GM18526 (cell line): Measurements from ENCODE around the gene COPA.

ENCODE experiments used
- POLR2A ChIP-seq: IDR thresholded peaks from 3 replicates; pipeline ENCODE4 v1.6.1; 2011; ENCODE audit not compliant: insufficient read length; ENCODE audit errors: extremely low read depth

COPA gene

DNA sequence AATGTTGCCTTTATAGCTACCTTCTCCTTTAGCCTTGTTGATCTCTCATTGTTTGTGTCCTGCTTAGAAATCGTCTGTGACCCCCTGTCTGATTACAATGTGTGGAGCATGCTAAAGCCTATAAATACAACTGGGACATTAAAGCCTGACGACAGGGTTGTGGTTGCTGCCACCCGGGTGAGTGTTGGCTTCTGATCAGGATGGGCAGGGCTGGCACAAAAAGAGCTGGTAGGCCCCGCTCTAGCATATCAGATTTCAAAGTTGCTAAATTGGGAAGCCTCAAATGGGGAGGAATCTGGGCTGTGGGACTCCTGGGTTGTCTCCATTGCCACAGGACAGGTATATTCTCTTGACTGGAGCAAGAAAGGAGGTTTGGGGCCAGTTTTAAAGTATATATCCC is 8.6 kb upstream of the COPA start:
- no peak for TF ChIP-seq POLR2A

DNA sequence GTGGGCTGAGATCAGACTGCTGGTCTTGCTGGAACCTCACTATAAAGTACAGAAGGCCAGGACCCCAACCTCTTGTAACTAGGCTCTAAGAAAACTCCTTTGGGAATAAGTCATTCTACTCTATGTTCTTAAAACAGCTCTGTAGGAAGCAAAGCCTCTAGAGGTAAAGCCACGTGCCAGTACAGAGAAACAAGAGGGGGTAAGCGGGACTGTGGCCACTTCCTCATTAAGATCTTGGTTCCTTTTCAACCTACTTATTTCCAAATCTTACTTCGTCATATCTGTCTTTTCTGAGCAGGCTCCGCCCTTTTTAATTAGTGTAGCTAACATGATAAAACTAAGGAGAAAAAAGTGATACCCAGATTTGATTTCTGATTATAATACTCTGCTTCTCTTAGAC is 3.9 kb upstream of the COPA start:
- no peak for TF ChIP-seq POLR2A

DNA sequence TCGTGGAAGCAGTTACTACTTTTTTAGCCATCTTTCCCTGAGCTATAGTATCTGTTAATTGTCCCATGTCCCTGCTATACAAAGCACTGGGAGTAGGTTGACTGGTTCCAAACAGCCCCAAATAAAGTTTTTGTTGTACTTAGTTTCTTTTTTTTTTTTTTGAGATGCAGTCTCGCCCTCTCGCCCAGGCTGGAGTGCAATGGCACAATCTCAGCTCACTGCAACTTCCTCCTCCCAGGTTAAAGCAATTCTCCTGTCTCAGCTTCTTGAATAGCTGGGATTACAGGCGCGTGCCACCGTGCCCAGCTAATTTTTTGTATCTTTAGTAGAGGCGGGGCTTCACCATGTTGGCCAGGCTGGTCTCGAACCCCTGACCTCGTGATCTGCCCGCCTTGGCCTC is 3.4 kb upstream of the COPA start:
- no peak for TF ChIP-seq POLR2A

DNA sequence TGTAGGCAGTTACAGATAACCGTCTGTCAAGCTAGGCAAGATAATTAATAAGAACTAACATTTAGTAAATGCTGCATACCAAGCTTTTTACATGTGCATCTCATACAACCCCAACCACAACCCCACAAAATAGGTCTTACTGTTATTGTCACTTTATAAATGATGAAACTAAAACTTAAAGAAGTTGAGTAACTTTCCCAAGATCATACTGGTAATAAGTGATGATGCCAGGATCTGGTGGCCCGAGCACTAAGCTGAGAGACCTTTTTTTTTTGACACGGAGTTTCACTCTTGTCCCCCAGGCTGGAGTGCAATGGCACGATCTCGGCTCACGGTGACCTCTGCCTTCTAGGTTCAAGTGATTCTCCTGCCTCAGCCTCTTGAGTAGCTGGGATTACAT is 1.9 kb upstream of the COPA start:
- TF ChIP-seq POLR2A, result no peak

DNA sequence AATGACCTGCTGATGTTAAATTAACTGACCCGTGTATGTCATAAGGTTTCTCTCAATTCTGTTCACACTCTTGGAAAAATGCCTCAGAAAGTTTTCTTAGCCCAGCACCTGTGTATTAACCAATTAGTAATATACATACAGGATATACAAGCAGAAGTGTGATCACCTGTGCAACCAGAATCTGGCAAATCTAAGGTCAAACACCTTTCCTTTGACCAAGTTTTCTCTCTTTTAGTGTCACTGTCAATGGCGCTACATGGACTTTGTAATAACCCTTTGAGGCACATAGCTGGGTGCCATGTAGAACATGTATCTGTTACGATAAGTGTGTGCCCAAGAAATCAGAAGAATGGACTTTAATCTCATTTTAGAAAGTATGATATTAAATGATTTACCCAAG is 1.2 kb upstream of the COPA start:
- TF ChIP-seq POLR2A, result no peak

DNA sequence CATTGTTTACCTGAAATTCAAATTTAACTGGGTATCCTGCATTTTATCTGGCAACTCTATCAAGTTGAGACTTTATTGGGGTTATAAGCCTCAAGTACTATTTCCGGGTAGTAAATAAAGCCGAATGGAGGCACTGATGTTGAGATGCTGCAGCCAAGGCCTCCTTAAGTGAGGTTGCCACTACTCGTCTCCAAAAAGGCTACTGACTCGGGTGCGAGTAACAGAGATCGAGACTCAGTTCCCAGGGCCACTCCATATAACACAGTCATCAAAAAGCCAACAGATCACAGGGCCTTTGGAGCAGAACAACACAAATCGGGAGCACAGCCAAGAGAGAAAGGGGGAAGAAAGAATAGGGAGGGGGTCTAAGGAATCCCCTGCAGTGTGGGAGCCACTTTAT is 524 bp downstream of the COPA start:
- TF ChIP-seq POLR2A, result no peak

DNA sequence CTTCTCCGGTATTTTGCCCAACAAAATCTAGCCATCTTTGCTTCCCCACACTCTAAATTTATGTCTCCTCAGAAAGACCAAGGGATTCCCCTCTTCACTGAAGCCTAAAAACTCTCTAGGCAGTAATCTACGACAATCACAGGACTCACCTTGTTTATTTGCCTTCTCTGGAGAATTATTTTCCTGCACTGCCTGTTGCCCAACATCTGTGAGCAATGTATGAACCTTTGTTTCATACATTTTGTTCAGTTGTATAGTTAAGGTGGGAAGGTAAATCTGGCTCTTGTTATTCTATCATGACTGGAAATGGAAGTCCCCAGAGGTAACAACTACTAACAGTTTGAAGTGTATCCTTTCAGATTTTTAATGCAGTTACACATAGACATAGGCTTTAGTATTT is 2.2 kb downstream of the COPA start:
- no peak for TF ChIP-seq POLR2A

DNA sequence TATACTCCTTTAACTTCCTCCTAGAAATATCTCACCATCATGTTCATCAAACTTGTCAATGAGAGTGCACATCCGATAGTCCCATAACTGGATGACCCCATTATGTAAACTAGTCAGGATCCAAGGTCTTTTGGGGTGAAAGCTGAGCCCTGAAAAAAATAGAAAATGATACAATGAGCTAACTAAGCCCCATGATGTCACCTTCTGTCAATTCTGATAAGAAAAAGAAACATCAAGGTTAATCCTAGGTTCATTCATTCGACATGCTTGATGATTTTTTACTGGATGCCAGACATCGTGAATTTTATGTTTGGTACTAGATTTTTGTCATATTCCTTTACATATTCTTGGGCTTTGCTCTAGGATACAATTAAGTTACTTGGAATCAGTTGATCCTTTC is 2.9 kb downstream of the COPA start:
- no peak for TF ChIP-seq POLR2A

DNA sequence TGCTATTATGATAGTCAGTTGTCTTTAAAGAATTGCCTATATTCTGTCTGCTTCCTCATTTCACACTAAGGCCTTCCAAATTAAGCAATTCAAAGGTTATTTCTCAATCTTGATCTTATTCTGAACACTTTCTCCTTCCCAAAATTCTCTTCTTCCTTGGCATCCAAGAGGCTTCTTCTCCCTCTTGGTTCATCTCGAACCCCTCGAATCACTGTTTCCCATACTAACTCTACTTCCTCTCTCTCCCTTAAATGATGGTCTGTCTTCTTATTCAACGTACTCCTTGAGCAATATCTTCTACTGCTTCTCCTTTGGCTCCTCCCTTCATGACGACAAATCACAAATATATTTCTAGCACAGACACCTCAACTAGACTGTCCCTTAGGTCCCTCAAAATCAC is 4.5 kb downstream of the COPA start:
- TF ChIP-seq POLR2A, result no peak

DNA sequence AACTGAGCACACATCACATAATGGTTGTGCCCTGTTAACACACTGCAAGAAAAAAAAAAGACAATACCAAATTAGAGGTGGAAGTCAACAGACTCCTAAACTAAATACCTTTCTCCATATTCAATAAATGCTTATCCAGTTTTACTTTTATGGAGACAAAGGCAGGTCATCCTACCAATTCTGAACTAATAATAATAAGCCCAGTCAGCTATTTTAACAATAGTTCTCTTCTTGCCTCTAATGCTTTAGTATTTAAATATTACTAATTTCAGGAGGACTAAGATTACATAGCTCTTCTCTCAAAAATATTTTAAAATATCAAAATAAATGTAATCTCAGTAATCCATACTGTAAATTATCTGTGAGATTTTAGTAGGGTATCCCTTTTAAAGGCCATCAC is 10.5 kb downstream of the COPA start:
- no peak for TF ChIP-seq POLR2A

DNA sequence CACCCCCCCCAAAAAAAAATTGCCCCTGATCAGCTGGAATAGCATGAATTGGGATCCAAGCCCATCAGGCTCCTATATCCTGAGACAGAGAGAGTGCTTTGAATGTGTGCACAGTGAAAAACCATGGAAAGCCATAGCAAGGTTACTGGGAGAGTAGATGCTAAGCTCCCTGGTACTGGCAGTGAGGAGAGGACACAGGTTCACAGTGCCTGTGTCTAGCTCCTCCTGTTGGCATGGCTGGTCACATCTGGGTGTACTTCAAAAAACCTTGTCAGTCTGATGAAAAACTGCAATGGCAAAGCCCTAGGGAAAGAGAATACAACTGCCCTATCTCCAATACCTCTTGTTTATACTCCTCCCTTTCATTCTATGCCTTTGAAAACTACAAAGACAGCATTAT is 12.9 kb downstream of the COPA start:
- no peak for TF ChIP-seq POLR2A

DNA sequence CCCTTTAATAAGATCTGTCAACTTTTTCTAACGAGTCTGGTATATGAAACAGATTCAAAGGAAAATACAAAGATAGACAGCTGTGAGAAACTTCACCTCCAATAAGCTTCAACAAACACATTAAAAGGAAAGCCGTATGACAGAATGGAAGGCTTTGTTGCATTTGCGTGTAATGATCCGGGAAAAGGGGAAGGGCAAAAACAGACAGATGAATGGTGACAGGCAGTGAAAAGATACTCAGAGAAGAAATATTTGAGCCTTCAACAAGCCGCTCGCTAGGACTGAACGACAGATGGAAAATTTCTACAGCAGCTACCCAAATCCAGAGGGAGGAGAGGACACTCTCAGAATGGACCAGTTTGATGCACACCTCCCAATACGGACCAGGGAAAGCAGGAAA is 14.9 kb downstream of the COPA start:
- no peak for TF ChIP-seq POLR2A

DNA sequence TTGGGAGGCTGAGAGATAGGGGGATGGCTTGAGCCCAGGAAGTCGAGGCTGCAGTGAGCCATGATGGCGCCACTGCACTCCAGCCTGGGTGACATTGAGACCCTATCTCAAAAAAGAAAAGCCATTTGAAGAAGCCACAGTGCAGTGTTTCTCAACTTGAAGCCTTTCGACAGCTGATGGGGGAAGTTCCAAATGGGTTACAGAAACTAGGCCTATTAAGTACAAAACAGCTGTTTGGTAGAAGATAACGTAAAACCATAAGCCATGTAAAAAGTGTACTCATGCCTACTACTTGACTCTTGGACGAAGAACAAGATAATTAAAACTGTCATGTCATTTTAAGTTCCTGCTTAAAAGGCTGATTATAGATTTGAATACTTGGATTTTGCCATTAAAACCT is 16.6 kb downstream of the COPA start:
- no peak for TF ChIP-seq POLR2A

DNA sequence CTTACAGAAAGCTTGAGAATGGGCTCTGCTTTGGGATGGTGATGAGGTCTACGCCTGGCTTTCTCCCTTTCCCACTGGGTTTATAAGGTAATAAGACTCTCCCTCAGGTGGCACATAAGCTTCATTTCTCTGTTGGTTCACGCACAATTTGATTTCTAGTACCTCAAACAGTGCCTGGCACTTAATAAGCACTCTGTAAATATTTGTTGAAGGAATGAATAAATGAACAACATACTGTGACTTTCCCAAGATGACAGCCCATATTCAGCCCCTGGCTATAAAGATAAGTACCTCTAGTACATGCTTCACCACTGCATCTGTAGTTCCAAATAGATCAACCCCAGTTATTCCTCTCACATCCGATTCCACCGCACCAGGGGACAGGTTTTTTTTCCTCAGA is 17.8 kb downstream of the COPA start:
- TF ChIP-seq POLR2A, result no peak

DNA sequence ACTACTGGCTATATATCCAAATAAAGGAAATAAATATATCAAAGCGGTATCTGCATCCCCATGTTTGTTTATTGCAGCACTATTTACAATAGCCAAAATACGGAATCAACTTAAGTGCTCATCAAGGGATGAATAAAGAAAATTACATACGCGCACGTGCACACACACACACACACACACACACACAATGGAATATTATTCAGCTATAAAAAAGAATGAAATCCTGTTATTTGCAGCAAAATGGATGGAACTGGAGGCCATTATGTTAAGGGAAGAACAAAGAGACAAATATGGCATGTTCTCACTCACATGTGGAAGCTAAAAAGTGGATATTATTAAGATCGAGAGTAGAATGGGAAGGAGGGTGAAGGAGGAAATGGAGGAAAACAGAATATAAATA is 20.2 kb downstream of the COPA start:
- no peak for TF ChIP-seq POLR2A

DNA sequence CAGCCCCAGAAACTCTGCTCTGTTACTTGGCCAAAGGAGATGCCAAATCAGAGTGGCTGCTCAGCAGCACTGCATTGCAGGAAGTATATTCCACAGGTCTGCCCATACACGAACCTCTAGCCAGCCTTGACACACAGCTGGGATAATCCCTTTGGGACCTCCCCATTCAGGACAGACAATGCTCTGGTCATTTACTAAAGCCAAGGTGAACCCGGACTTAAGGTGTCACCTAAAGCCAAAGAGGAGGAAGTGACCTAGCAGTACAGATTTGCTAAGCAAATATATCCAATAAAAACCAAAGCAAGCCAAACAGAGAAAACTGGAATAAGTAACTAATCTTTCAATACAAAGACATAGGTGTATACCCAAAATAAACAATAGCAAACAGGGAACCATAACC is 27.7 kb downstream of the COPA start:
- no peak for TF ChIP-seq POLR2A

DNA sequence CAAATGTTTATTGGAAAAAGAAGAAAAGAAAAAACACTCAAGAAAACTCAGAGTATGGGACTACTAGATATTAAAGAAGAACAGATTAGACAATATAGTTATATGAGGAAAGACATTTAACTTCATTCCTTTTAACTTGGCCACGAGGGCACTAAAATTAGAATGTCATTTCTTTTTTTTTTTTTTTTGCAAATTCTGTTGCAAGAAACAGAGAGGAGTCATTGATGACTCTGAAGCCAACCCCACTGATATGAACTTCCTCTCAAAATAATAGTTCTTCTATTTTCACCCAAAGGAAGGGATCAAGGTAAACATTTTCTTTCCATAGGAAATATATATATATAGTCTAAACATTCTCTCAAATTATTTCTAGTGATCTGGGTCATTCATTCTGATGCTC is 33.5 kb downstream of the COPA start:
- TF ChIP-seq POLR2A, result no peak

DNA sequence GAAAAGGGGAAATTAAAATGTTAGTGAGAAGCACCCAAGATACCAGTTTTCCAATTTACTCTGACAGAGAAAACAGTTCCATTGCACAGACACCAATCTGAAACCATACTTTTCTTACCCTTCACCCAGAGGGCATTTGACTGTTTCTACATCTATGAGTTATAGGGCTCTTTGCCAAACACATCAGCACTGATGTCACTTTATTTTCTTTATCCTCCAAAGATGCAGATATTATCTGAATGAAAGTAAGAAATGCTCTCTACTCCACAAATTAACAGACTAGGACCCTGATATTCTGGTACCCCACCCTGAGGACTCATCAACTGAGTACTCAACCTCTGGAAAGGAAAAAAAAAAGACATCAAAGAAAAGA is 33.9 kb downstream of the COPA start:
- no peak for TF ChIP-seq POLR2A
